BE2C (cell line): Measurements from ENCODE around the gene EIF4G3.
"Not testable (repeated sequence)": the region's sequence is repeated elsewhere in the genome, so short reads cannot be mapped to it uniquely, and the experiment has no call there.

Experiments
- DNase-seq: peaks from one replicate; pipeline ENCODE4 v3.0.0-alpha.2; 2020
- H3K27me3 ChIP-seq: fragments of 250-450 bp; sonication (Bioruptor Pico); 2 replicates; pipeline ENCODE4 v1.5.1; 2020; ENCODE audit warnings: mild to moderate bottlenecking
- H3K36me3 ChIP-seq: fragments of 250-450 bp; sonication (Bioruptor Pico); 2 replicates; pipeline ENCODE4 v1.5.1; 2020; ENCODE audit warnings: mild to moderate bottlenecking
- H3K4me1 ChIP-seq: fragments of 250-450 bp; sonication (Bioruptor Pico); 2 replicates; pipeline ENCODE4 v1.5.1; 2020
- H3K4me3 ChIP-seq: 2 replicates; pipeline ENCODE4 v1.5.1; 2011; ENCODE audit warnings: low read depth, low read length
- H3K9me3 ChIP-seq: fragments of 250-450 bp; sonication (Bioruptor Pico); 2 replicates; pipeline ENCODE4 v1.5.1; 2020
- CTCF ChIP-seq: IDR thresholded peaks from 2 replicates; pipeline ENCODE4 v1.5.1; 2012; ENCODE audit warnings: mild to moderate bottlenecking, low read depth, low read length

Gene EIF4G3

GRCh38 chr1:21149430-21149854 lies 27.3 kb downstream of the EIF4G3 start:
- Histone ChIP-seq H3K9me3 (no peaks in the 10 kb centered on the region), H3K4me3 (no peak overlapping the region), H3K36me3 (no peaks in the 10 kb centered on the region), H3K4me1 (no peaks in the 10 kb centered on the region), H3K27me3 (no peaks in the 10 kb centered on the region)
- DNase-seq = no peak
- TF ChIP-seq CTCF = no peak

GRCh38 chr1:21143752-21144151 lies 32.9 kb downstream of the EIF4G3 start:
- no peak overlapping the region for H3K4me3 ChIP-seq
- no peaks in the 10 kb centered on the region for H3K27me3 ChIP-seq
- TF ChIP-seq CTCF = no peak
- no peaks in the 10 kb centered on the region for H3K9me3 ChIP-seq
- H3K36me3 ChIP-seq = no peaks in the 10 kb centered on the region
- H3K4me1 ChIP-seq = no peaks in the 10 kb centered on the region
- no peak for DNase-seq

- H3K36me3 ChIP-seq = no peaks in the 10 kb centered on the region
- no peaks in the 10 kb centered on the region for H3K4me1 ChIP-seq
- H3K27me3 ChIP-seq = no peaks in the 10 kb centered on the region
- H3K9me3 ChIP-seq = no peaks in the 10 kb centered on the region
- no peak for TF ChIP-seq CTCF
- DNase-seq = no peak
- no peak overlapping the region for H3K4me3 ChIP-seq
These were observed 33.6 kb downstream of the EIF4G3 start for GRCh38 chr1:21143138-21143537.

- no peak for DNase-seq
- Histone ChIP-seq H3K9me3 (no peaks in the 10 kb centered on the region), H3K4me3 (no peak overlapping the region), H3K36me3 (no peaks in the 10 kb centered on the region), H3K27me3 (no peaks in the 10 kb centered on the region), H3K4me1 (no peaks in the 10 kb centered on the region)
- no peak for TF ChIP-seq CTCF
These were observed 35.7 kb downstream of the EIF4G3 start for GRCh38 chr1:21141030-21141429.

GRCh38 chr1:21139601-21140000 lies 37.1 kb downstream of the EIF4G3 start:
- Histone ChIP-seq H3K36me3 (no peaks in the 10 kb centered on the region), H3K27me3 (no peaks in the 10 kb centered on the region), H3K4me1 (no peaks in the 10 kb centered on the region), H3K4me3 (no peak overlapping the region), H3K9me3 (no peaks in the 10 kb centered on the region)
- DNase-seq = peak; percentile 63
- TF ChIP-seq CTCF = no peak

GRCh38 chr1:21136344-21136743 lies 40.4 kb downstream of the EIF4G3 start:
- not testable (repeated sequence) for H3K9me3 ChIP-seq, H3K36me3 ChIP-seq, H3K4me3 ChIP-seq, H3K27me3 ChIP-seq, DNase-seq, H3K4me1 ChIP-seq

- TF ChIP-seq CTCF = no peak
- Histone ChIP-seq H3K36me3 (no peaks in the 10 kb centered on the region), H3K4me3 (no peak overlapping the region), H3K4me1 (no peaks in the 10 kb centered on the region), H3K9me3 (no peaks in the 10 kb centered on the region), H3K27me3 (no peaks in the 10 kb centered on the region)
- no peak for DNase-seq
These were observed 45.5 kb downstream of the EIF4G3 start for GRCh38 chr1:21131200-21131599.
